ENCODE measurements around the gene CTNNBL1. TPM values are rescaled to one million over a fixed set of nuclear protein-coding genes. Genes with fewer than 3 reads are reported as not detected.

The CTNNBL1 gene
- total and polyA plus RNA-seq, 2 experiments from 2014 or later = 36.3 to 68.7 TPM

DNA sequence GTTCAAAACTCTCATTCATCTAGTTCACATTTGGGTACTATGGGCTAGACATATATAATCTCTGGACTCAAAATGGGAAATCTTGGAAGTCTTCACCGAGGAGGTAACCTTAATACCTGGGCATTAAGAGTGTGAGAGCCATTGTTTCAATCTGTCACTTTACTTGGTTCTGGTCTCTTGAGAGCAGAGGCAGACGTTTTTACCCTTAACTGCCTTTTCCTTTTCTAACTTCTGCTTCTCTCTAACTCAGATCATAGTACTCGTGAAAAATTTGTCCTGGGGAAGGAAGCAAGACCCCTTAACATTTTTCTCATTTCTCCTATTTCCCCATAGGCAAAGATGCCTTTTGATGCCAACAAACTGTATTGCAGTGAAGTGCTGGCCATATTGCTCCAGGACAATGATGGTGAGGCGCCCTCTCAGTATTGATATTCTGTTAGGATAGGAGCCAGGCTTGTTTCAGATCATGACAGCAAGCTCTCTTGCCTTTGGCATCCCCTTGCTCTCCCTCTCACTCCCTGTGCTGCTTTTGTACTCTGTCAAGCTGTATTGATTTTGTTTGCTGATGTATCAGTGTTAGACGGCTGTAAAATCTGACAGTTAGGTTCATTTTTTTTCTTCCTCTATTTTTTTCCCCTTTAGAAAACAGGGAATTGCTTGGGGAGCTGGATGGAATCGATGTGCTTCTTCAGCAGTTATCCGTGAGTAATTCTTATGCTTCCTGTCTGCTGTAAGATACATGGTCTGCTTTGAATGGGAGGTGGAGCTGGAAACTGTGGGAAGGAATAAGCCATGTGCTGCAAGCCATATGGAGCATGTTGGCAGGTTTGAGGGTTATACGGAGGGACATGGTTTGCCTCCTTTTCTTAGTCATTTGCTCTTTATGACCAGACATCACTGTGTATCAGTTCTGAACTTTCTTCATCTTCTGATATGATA lies 83.5 kb downstream of the CTNNBL1 start (continued):
- no peak for TF ChIP-seq ZNF114 (CRISPR knock-in tag; IDR thresholded peaks at IDR 0.05)
- TF ChIP-seq STAT1 (IDR thresholded peaks at IDR 0.05; ENCODE audit: unreplicated experiment) = no peak

DNA sequence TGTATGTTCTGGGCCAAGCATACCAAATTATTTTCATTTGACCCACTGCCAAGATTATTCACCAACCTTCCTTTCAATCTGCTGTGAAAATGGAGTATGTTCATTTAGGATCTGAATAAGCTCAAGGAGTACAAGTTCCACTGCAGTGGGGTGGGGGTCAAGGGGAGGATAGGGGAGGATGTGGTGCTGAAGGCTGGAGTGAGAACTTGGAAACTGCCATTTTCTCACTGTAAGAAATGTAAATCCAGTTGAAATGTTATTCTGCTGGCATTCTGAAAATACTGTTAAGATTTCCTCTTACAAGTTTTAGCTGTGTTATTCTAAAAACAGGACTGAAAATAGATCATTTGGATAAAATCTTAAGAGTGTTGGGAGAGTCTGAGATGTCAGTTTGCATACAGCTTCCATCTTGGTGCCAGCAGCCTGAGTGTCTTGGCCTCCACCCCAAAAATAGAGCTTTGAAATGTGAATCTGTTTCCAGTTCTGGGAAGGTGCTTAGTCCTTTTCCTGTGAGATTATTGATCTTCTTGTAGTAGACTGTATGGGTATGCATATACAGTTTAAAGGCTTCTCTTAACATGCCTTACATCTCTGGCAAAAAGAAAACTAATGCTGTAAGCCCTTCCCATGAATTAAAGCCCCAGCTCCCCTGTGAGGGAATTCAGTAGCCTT lies 84.3 kb downstream of the CTNNBL1 start:
- Mint-ChIP-seq H3K36me3 (ENCODE audit: low read depth) (no peaks in the 10 kb centered on the region), H3K27me3 (ENCODE audit: insufficient read depth, low read depth, poor library complexity) (no peaks in the 10 kb centered on the region), H3K27ac (no peak overlapping the region), H3K4me1 (no peaks in the 10 kb centered on the region), H3K9me3 (no peaks in the 10 kb centered on the region), H3K4me3 (no peak overlapping the region)
- no peak for TF ChIP-seq ZNF331 (CRISPR knock-in tag; IDR thresholded peaks at IDR 0.05; ENCODE audit: low read depth)
- TF ChIP-seq ZNF114 (CRISPR knock-in tag; IDR thresholded peaks at IDR 0.05) = no peak
- no peaks in the 10 kb centered on the region for H4K20me1 ChIP-seq (replicated peaks; ENCODE audit: insufficient read depth)
- no peaks in the 10 kb centered on the region for H3K27me3 ChIP-seq (ENCODE audit: insufficient read depth)
- no peak overlapping the region for H3K4me3 ChIP-seq
- H3K4me2 ChIP-seq = no peak overlapping the region
- H3F3A ChIP-seq (replicated peaks; ENCODE audit: low read depth) = no peaks in the 10 kb centered on the region
- H3K9me2 ChIP-seq (ENCODE audit: insufficient read depth) = no peaks in the 10 kb centered on the region
- 0 out of 2 replicates have a peak, but pooled peaks cover 2% of the 10 kb centered on the region for H3K36me3 ChIP-seq (ENCODE audit: insufficient read depth)
- ATAC-seq = no peak
- no peak for DNase-seq (ENCODE audit: low spot score)
- H2AFZ ChIP-seq = no peak overlapping the region
- H3K4me1 ChIP-seq (ENCODE audit: insufficient read depth) = no peaks in the 10 kb centered on the region
- H3K79me2 ChIP-seq (replicated peaks; ENCODE audit: insufficient read depth) = no peaks in the 10 kb centered on the region
- H3K27ac ChIP-seq (ENCODE audit: low read depth) = no peak overlapping the region

DNA sequence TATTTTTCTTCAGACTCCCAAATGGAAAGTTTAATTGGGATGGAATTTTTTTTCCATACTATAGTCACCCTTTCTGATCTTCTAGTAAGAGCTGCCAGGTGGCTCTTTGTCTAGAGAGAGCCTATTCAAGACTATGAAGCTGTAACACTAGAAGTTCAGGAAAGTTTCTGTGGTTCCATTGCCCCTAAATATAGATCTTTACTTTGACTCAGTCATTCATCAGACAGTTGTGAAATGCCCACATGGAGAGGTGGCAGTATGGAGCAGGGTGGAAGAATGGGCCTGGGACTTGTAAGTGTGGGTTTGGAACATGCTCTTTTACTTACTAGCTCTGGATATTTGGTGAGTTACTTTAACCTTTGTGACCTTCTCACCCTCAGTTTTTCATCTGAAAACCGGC lies 87.8 kb downstream of the CTNNBL1 start:
- ATAC-seq (0 out of 3 replicates have a peak, but pooled peaks have one; percentile 31), DNase-seq (ENCODE audit: low spot score) (peak; percentile 4)
- H3K9me3 Mint-ChIP-seq = no peaks in the 10 kb centered on the region
- H3K4me3 Mint-ChIP-seq = no peak overlapping the region
- no peaks in the 10 kb centered on the region for H3K27me3 Mint-ChIP-seq (ENCODE audit: insufficient read depth, low read depth, poor library complexity)
- no peaks in the 10 kb centered on the region for H3K36me3 Mint-ChIP-seq (ENCODE audit: low read depth)
- H3K9me2 ChIP-seq (ENCODE audit: insufficient read depth) = no peaks in the 10 kb centered on the region
- H3K4me1 Mint-ChIP-seq = peaks cover 9% of the 10 kb centered on the region
- H3K79me2 ChIP-seq (replicated peaks; ENCODE audit: insufficient read depth) = no peaks in the 10 kb centered on the region
- H2AFZ ChIP-seq = no peak overlapping the region
- H3K4me3 ChIP-seq = no peak overlapping the region
- H3K27me3 ChIP-seq (ENCODE audit: insufficient read depth) = no peaks in the 10 kb centered on the region
- H3K27ac Mint-ChIP-seq = no peak overlapping the region
- no peak overlapping the region for H3K4me2 ChIP-seq
- no peak overlapping the region for H3K27ac ChIP-seq (ENCODE audit: low read depth)
- no peaks in the 10 kb centered on the region; the same call in 1 of the 2 replicates for H4K20me1 ChIP-seq (replicated peaks; ENCODE audit: insufficient read depth)
- peaks cover 4% of the 10 kb centered on the region; the same call in 1 of the 2 replicates for H3K4me1 ChIP-seq (ENCODE audit: insufficient read depth)
- H3F3A ChIP-seq (replicated peaks; ENCODE audit: low read depth) = no peaks in the 10 kb centered on the region
- 0 out of 2 replicates have a peak, but pooled peaks cover 2% of the 10 kb centered on the region for H3K36me3 ChIP-seq (ENCODE audit: insufficient read depth)
- no peak for TF ChIP-seq NANOG (IDR thresholded peaks at IDR 0.05; ENCODE audit: borderline replicate concordance)
- TF ChIP-seq, protein P1, sequence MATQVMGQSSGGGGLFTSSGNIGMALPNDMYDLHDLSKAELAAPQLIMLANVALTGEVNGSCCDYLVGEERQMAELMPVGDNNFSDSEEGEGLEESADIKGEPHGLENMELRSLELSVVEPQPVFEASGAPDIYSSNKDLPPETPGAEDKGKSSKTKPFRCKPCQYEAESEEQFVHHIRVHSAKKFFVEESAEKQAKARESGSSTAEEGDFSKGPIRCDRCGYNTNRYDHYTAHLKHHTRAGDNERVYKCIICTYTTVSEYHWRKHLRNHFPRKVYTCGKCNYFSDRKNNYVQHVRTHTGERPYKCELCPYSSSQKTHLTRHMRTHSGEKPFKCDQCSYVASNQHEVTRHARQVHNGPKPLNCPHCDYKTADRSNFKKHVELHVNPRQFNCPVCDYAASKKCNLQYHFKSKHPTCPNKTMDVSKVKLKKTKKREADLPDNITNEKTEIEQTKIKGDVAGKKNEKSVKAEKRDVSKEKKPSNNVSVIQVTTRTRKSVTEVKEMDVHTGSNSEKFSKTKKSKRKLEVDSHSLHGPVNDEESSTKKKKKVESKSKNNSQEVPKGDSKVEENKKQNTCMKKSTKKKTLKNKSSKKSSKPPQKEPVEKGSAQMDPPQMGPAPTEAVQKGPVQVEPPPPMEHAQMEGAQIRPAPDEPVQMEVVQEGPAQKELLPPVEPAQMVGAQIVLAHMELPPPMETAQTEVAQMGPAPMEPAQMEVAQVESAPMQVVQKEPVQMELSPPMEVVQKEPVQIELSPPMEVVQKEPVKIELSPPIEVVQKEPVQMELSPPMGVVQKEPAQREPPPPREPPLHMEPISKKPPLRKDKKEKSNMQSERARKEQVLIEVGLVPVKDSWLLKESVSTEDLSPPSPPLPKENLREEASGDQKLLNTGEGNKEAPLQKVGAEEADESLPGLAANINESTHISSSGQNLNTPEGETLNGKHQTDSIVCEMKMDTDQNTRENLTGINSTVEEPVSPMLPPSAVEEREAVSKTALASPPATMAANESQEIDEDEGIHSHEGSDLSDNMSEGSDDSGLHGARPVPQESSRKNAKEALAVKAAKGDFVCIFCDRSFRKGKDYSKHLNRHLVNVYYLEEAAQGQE (IDR thresholded peaks at IDR 0.05; ENCODE audit: unreplicated experiment) = no peak
- TF ChIP-seq, protein P2, sequence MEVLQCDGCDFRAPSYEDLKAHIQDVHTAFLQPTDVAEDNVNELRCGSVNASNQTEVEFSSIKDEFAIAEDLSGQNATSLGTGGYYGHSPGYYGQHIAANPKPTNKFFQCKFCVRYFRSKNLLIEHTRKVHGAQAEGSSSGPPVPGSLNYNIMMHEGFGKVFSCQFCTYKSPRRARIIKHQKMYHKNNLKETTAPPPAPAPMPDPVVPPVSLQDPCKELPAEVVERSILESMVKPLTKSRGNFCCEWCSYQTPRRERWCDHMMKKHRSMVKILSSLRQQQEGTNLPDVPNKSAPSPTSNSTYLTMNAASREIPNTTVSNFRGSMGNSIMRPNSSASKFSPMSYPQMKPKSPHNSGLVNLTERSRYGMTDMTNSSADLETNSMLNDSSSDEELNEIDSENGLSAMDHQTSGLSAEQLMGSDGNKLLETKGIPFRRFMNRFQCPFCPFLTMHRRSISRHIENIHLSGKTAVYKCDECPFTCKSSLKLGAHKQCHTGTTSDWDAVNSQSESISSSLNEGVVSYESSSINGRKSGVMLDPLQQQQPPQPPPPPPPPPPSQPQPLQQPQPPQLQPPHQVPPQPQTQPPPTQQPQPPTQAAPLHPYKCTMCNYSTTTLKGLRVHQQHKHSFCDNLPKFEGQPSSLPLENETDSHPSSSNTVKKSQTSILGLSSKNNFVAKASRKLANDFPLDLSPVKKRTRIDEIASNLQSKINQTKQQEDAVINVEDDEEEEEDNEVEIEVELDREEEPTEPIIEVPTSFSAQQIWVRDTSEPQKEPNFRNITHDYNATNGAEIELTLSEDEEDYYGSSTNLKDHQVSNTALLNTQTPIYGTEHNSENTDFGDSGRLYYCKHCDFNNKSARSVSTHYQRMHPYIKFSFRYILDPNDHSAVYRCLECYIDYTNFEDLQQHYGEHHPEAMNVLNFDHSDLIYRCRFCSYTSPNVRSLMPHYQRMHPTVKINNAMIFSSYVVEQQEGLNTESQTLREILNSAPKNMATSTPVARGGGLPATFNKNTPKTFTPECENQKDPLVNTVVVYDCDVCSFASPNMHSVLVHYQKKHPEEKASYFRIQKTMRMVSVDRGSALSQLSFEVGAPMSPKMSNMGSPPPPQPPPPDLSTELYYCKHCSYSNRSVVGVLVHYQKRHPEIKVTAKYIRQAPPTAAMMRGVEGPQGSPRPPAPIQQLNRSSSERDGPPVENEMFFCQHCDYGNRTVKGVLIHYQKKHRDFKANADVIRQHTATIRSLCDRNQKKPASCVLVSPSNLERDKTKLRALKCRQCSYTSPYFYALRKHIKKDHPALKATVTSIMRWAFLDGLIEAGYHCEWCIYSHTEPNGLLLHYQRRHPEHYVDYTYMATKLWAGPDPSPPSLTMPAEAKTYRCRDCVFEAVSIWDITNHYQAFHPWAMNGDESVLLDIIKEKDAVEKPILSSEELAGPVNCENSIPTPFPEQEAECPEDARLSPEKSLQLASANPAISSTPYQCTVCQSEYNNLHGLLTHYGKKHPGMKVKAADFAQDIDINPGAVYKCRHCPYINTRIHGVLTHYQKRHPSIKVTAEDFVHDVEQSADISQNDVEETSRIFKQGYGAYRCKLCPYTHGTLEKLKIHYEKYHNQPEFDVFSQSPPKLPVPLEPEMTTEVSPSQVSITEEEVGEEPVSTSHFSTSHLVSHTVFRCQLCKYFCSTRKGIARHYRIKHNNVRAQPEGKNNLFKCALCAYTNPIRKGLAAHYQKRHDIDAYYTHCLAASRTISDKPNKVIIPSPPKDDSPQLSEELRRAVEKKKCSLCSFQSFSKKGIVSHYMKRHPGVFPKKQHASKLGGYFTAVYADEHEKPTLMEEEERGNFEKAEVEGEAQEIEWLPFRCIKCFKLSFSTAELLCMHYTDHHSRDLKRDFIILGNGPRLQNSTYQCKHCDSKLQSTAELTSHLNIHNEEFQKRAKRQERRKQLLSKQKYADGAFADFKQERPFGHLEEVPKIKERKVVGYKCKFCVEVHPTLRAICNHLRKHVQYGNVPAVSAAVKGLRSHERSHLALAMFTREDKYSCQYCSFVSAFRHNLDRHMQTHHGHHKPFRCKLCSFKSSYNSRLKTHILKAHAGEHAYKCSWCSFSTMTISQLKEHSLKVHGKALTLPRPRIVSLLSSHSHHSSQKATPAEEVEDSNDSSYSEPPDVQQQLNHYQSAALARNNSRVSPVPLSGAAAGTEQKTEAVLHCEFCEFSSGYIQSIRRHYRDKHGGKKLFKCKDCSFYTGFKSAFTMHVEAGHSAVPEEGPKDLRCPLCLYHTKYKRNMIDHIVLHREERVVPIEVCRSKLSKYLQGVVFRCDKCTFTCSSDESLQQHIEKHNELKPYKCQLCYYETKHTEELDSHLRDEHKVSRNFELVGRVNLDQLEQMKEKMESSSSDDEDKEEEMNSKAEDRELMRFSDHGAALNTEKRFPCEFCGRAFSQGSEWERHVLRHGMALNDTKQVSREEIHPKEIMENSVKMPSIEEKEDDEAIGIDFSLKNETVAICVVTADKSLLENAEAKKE (CRISPR knock-in tag; IDR thresholded peaks at IDR 0.05) = no peak

Data from GM23338 (cell line).